NCI-H345 (cell line): Measurements from ENCODE around the gene ENOX1.

Source experiments
- DNase-seq: peaks from one replicate; lab custom pipeline; 2025; lab: John Stamatoyannopoulos, UW

Gene ENOX1

DNA sequence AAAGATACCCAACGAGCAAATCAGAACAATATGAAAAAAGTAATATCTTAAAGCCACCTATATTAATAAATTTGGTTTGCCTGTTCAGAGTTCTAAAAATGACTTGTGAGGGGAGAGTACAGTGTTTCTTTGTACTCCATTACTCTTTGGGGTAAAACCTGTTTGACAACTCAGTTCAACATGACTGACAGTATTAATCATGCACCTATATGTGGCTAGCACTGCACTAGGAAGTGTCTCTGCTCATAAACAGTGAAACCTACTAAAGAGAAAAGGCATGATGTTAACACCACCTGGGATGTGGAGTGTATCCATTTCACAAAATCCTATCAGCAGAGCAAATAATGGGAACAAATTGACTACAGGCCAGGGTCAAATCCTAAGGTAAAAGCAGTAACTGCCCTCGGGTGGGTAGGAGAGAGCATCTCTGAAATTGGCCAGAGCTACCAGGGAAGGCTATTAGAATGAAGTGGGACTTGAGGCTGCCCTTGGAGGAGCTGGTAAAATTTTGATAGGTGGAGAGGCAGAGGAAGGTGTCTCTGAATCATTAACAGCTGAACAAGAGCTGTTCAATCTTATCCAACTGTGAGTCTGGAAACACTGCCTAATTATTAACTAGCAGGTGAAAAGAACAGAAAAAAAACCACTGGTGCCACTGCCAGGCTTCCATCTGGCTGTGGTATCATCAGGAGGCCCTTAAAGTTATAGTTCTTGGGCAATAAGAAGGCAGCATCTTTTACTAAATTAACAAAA, 398.3 kb downstream of the ENOX1 start:
- DNase-seq, result peak; percentile 29

DNA sequence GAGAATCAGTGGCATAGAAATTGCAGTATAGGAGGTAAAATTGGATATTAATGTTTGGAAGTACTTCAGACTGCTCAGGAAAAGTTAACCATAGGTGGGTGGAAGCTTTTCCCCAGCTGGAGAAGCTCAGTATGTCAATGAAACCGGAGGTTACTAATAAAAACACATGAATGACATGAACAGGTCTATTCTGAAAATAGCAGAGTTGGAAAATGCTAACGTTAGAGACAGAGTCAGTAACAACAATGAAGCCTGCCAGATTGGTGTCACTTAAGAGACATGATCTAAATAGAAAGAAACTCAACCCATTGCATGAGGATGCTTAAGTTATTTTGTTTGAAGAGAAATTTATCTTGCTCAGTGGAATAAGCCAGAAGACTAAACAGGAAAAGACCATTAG, 398.9 kb downstream of the ENOX1 start:
- DNase-seq, result no peak

DNA sequence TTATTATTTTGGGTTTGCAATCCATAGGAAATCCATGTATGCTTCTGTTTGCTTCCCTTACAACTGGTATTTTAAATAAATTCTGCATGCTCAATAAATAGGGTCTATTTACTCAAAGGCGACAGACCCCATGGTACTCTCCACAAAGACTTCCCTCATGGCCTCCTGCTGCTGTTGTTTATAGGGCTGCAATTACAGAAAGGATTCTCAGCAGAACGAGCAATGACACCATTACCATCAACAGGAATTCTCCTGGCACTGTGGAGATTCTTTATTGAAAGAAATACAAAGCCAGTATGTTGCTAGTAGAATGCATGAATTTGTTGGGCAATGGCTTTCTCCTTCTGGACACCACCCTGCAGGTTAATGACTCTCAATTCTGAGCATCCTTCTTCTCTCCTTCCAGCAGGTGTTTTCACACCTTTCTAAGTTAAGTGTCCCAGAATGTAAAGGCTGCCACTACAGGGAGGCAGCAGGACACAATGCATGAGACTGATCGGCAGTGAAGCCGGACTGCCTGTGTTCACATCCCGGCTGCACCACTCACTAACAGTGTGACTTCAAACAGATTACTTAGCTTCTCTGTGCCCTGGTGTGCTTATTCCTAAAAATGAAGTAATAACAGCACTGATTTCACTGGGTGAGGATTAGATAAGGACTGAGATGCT, 403.1 kb downstream of the ENOX1 start:
- peak; percentile 47 for DNase-seq

DNA sequence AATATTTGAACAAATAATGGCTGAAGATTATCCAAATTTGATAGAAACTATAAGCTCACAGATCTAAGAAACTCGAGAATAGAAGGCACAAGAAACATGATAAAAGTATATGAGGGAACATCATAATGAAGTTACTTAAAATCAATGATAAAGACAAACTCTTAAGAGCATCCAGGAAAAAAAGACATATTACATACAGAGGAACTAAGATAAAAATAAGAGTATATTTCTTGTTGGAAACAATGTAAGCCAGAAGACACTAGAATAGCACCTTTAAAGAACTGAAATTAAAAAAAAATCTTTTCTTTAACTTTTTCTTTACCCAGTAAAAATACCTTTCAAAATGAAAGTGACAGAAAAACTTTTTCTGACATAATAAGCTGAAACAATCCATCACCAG, 407.0 kb downstream of the ENOX1 start:
- no peak for DNase-seq

DNA sequence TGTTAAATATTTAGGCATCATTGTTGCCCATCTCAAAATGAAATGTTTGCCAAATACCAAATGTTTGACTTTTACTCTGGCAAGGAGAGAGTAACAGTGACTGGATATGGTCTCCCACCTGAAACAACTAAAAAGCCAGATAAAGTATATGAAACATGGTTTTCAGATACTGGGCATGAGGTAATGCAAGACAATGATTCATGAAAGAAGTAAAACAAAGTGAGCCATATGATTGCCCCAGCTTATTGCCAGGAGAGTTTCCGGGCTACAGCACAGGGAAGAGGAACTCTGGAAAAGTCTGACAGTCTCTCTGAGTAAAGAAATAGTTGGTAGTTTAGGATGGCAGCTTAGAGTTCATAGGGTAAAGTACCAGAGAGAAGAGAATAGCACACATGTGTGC, 408.8 kb downstream of the ENOX1 start:
- no peak for DNase-seq

DNA sequence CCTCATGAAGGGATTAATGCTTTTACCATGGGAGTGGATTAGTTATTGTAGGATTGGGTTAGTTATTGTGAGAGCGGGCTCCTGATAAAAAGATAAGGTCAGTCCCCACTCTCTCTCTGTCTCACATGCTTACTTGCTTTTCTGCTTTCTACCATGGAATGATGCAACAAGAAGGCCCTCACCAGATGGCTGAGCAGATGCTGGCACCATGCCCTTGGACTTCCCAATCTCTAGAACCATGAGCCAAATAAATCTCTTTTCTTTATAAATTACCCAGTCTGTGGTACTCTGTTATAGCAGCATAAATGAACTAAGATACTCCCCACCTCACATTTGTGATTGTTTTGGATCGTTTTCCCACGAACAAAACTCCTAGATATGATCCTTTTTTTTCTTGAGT, 409.6 kb downstream of the ENOX1 start:
- no peak for DNase-seq

DNA sequence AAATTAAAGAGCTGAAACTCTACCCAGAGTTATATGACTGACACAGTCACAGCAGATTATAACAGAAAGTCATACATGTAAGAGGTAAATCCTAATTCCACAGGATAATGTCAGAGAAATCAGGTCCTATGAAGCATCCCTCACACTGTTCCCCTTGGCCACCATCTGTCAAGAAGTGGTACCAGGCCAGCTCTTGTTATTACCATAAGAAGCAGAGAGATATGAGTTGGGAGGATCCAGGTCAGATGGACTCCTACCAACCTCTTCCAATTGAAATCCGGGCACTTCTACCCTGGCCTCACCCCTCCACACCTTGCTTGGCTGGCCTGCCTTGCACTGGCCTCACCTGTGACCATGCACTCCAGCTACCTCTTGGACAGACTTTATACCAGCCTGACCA, 410.2 kb downstream of the ENOX1 start:
- DNase-seq, result no peak

DNA sequence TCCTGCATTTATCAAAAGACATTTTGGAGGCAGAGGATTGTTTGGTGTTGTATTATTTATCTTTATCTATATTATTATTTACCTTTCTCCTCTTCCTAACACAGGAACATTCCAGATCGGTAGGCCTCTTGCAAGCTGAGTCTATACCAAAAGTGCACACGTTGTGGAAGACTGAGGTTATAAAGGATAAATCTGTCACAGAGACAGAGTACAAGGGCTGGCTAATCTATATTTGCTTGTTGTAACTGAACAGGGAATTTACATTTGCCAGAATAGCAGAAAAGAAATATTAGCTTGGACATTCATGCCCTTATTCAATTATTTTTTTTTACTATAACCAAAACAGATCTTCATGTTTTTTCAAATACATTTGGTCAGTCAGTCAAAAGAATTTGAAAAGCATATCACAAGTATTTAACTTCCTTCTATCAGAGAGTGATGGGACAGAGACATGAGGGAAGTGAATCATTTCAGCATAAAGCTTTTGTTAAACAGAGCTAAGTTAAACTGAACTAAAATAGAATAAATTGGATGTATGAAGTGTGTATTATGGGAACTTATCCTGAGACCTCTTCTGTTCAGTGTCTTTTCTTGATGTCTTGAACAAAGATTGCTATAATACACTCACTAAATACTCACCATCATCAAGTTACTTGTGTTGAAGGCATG, 410.8 kb downstream of the ENOX1 start:
- no peak for DNase-seq

DNA sequence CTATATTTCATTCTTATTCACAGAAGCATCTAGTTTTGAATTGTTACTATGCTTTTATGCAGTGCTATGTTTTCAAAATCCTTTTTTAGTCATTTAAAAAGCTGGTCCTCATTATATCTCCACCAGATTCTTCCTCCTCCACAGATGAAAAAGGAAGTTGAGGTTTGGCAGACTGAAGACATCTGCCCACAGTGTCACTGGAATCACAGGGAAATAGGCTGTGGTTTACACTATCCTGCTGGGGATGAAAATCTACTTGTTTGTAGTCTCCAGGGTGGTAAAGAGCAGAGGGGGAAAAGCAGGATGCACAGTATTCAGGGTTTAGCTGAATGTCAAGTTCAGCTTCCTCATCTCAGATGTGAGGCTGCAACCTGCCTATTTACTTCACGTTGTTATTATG, 412.2 kb downstream of the ENOX1 start:
- DNase-seq, result no peak

DNA sequence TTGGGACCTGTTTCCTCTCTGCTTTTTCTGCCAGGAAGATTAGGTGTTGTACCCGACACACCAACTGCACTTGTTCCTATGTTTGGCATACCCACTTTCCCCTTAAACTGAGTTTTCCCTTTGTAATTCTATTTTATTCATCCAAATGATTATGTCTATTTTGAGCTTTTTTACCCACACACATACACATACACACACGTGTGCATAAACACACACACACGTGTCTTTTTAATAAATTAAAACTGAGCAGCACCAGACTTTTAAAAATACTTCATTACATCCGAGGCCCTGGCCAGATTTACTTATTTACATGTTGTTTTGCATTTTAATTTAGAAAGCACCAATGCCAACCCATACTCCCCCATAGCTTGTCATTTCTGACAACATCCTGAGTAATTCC, 413.4 kb downstream of the ENOX1 start:
- DNase-seq, result no peak

DNA sequence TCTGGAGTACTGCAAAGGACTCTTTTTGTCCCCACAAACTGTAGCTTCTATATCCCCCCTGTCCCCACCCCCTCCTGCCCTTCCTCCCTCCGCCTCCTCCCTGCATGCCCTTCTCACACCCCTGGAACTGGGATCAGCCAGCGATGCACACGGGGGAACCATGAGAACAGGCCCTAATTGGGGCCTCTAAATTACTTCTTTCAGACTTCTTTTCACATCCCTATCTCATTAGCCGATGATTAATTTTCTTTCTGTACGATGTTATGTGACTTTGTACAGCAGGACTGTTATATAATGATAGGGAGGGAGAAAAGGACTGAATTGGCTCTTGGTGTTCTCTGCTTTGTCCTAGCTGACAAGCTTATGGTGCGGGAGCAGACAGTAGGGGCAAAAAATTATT, 415.9 kb downstream of the ENOX1 start:
- DNase-seq, result no peak

DNA sequence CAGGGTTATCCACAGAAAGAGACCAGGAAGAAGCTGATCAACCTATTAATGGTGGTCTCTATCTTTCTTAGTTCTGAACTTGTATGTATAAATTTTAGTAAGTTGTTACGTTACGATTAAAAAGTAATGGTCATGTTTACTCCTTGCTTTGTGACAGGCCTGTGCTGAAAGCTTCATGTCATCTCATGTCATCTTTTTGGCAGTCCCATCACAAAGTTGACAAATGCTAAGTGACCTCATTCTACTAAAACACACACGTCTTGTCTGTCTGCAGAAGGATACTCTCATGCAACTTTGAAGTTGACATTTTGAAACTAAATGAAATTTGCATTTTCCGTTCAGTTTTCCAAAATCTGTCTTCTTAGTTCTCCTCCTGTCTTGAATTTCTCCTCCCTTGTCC, 417.5 kb downstream of the ENOX1 start:
- no peak for DNase-seq

DNA sequence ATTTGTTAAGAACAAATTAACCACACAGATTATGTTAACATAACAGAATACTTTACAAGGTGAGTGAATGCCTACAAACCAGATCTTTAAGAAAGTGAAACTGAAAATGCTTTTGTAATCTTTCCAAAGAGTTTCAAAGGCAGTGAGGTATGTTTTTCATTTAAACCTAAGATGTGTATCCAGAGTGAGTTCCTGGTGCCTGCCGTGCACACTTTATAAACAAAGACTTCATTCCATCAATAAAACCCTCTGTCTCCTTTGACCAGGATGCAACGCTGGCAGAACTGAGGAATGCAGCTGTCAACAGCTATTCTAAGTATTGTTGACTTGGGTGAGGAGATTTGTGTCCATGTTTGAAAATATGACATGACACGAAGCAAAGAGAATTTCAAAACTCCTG, 418.8 kb downstream of the ENOX1 start:
- DNase-seq, result no peak

DNA sequence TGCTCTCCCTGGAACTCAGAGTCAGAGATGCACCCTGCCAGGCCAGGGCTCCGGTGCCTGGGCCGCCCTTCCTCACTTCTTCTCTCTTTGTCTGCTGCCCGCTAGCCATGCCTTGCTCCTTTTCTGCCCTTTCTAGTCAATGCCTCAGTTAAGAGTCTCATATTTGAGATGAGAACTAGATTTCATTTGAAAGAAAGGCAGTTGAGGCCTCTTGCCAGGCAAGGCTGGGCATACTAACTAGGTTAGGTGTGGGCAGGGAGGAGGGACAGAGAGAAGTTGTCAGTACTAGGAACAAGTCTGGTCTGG, 421.8 kb downstream of the ENOX1 start:
- no peak for DNase-seq

DNA sequence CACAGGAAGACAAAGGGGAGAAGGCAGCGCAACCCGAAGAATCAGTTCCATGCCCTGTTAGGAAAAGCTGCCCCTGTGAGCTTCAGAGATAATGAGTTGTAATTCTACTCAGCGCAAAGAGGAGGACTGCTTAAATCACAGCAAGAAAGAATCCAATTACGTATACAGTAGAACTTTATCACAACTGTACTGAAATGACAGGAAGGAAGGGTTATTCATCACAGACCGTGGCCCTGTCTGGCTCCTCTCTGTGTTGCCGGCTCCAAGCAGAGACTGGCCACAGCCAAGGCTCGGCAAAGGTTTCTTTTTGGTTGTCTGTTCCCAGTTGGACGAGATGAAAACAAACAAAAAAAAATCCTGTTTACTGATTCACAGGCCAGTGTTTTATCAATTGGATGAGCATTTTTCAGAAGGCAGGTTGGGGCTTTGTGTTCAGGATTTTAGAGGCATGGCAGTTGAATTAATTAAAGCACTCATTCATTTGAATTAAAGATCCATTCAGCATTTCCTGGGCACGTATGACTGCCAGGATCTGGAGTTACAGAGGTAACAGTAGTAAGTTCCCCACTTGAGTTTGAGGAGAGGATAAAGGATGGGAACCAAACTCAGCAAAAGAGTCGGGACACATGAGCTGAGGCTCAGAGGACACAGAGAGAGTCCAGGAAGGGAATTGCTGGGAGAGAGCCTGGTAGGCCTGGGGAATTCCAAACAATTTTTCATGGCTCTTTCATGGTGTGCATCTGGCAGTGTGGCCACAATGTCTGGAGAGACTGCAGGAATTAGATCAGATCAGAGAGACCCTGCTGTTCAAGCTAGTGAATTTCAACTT, 422.3 kb downstream of the ENOX1 start:
- peak; percentile 12 for DNase-seq

DNA sequence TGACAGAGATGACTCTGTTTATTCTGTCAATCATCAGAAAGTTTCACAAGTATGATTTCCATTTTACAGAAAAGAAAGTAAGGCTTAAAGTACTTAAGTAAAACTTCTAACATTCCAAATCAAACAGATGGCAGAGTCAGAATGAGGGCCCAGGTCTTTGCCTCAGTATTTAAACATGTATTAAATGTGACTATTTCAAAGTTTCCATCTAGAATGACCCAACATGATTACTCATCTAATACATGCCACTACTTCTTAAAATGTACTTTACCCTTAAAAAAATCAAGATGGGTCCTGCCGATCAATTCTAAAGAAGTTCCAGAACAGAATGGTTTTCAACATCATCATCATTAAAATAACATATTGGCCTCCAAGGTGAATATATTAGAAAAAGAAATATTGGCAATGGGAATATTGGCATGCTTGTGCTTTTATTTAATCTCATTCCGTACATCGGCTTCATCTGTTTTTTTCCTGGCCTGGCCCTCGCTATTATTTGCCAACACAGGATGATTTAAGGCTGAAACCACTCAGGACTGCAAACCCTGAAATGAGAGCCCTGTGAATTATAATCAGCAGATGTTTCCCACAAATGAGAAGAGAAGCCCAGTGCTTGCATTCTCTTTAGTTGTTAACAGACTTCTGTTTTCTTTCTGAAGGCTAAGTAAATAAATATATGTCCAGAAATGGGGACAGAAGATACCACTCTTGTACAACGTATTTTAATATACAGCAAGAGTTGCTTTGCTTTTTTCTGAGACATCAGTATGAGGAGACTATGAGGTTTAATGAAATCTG, 423.4 kb downstream of the ENOX1 start:
- peak; percentile 26 for DNase-seq

DNA sequence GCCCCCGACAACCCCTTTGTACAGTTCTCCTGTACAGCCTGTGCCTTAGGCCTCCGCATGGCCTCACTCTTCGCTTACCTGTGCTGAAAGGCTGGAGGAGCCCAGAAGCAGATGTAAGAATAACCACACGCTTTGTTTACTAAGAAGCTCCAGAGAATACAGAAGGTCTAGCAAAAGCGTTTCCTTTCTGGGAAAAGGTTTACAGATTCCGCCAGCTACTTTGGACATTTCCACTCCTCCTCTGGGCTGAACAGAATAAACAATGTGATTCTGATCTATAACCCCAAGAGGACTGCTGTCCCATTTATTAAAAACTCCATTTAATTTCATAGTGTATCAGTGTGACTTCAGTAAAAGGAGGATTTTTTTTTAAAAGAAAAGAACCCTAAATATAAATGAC, 424.2 kb downstream of the ENOX1 start:
- no peak for DNase-seq

DNA sequence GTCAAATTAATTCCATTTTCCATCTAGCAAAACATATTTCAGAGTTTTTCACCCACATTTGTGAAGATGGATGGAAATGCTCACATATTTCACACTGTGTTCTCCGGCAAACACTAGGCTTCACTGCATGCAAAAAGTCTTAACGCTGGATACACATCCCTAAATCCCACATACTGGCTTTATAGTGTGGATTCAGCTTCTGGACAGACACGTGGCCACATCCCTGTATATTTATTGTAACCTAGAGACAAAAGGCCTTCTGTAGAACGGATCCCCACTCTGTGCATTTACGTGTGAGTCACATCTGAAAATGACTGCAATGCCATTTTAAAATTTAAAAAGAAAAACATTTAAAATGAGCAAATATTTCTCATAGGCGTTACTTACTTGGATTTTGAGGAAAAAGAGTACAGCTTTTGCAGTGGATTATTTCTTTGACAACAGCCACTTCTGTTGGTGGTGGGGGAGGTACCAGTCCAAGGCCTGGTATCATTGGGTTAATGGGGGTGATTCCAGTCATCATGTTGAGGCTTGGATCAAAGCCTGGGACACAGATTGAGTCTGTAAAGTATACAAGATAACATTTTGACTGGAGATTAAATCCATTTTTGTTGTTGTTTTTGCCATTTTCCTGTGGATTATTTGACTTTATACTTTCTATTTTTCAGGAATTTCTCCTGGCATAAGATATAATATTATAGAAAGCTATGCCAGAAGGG, 425.7 kb downstream of the ENOX1 start:
- DNase-seq, result no peak

DNA sequence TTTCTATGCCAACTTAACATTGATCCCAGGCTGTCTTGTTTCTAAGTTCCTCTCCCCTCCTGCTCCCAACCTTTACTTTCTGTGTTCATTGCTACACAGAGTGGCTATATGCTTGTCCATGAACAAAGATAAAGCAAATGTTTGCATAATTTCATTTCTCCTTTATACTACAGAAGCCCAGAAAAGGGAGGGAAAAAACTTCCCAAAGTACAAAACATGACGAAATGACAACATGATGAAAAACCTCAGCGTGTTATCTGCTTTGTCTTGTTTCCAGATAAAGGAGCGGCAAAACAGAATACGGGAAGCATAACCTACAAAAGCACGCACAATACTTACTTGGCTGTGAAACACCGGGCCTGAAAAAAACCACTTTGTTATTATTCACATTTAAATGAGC, 426.6 kb downstream of the ENOX1 start:
- no peak for DNase-seq

DNA sequence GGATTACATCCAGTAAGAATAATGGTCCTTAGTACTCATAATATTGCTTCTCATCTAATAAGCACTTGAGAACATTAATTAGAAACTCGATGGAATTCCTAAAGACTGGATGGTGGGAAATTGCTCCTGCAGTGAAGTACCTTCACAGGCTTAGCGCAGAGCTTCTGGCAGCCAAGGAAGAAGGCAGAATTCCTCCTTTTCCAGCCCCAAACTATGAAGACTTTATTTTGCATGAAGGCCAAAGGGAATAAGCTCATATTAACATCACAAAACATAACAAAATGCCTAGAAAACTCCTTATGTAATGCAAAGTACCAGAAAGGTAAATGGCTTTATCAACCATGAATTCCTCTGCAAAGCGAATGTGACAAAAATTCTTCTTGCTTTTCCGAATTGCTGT, 427.2 kb downstream of the ENOX1 start:
- DNase-seq, result no peak

DNA sequence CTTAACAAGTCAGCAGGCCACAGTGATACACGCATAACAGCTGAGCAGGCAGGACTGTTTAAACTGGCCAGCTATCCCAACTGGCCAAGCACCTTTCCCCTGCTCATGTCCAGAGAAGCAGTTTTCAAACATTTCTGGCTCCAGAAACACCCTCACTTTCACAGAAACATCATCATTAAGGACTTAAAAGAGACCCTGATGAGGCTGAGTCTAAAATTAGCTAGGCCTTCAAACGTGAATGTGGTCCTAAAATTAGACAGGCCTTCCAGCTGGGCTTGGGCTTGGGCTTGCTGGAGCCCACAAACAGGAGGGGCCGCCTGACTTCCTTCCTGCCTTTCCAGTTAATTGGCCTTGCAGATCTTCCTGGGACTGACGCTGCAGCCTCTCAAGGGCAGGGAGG, 429.2 kb downstream of the ENOX1 start:
- no peak for DNase-seq
